WTC11 (cell line): ENCODE results near the gene SHC3.

Experiments
- ATF3 ChIP-seq: sonication (generic); formaldehyde crosslinking; conservative IDR thresholded peaks from 2 replicates; pipeline ENCODE4 v1.8.1; 2022; ENCODE audit warnings: mild to moderate bottlenecking, missing genetic modification reagents
- CTCF ChIP-seq: fragments of 200-600 bp; IDR thresholded peaks from 2 replicates; pipeline ENCODE4 v1.8.0; 2022; ENCODE audit warnings: antibody characterized with exemption
- IRF2 ChIP-seq: sonication (generic); formaldehyde crosslinking; IDR thresholded peaks from 2 replicates; pipeline ENCODE4 v1.8.0; 2022; ENCODE audit warnings: low read depth, missing genetic modification reagents, borderline replicate concordance
- NR3C1 ChIP-seq: sonication (generic); formaldehyde crosslinking; conservative IDR thresholded peaks from 2 replicates; pipeline ENCODE4 v1.8.1; 2023; ENCODE audit warnings: low read depth, mild to moderate bottlenecking, missing genetic modification reagents
- RORB ChIP-seq: fragments of 250-450 bp; sonication (Bioruptor Pico); IDR thresholded peaks from 2 replicates; pipeline ENCODE4 v1.9.0; 2021; ENCODE audit warnings: mild to moderate bottlenecking
- USF1 ChIP-seq: sonication (generic); formaldehyde crosslinking; IDR thresholded peaks from 2 replicates; pipeline ENCODE4 v1.8.0; 2022; ENCODE audit warnings: mild to moderate bottlenecking, missing genetic modification reagents
- USF2 ChIP-seq: sonication (generic); formaldehyde crosslinking; IDR thresholded peaks from 2 replicates; pipeline ENCODE4 v1.8.1; 2023; ENCODE audit warnings: mild to moderate bottlenecking, missing genetic modification reagents, moderate library complexity
- ZNF232 ChIP-seq: sonication (generic); formaldehyde crosslinking; IDR thresholded peaks from 2 replicates; pipeline ENCODE4 v1.8.0; 2022; ENCODE audit warnings: mild to moderate bottlenecking, missing genetic modification reagents
- ZNF281 ChIP-seq: sonication (generic); formaldehyde crosslinking; IDR thresholded peaks from 2 replicates; pipeline ENCODE4 v1.8.0; 2023; ENCODE audit warnings: mild to moderate bottlenecking, missing genetic modification reagents

- TF ChIP-seq ZNF281 (CRISPR knock-in tag) (no peak), RORB (CRISPR knock-in tag) (no peak), USF2 (CRISPR knock-in tag) (no peak), CTCF (no peak), ZNF232 (CRISPR knock-in tag) (no peak), IRF2 (CRISPR knock-in tag) (no peak), ATF3 (CRISPR knock-in tag) (no peak), USF1 (no peak), NR3C1 (CRISPR knock-in tag) (no peak)
Observed at GRCh38 chr9:88992556-88992955, 186.1 kb downstream of the SHC3 start.
